Mesenteric fat pad (tissue), 1 donor: Measurements from ENCODE around the gene FOXN3. TPM values are rescaled to one million over a fixed set of nuclear protein-coding genes. Genes with fewer than 3 reads are reported as not detected.

Source experiments
- DNase-seq: peaks from one replicate; pipeline ENCODE4 v3.0.0-alpha.2; 2020; ENCODE audit warnings: low spot score
- total RNA-seq: library from RNA; stranded (reverse); fragmentation: NEBNext Ultra II Directional; extraction: Animal tissue kit (Norgen Biotek cat#: 25700); gene quantifications from one replicate; pipeline ENCODE4 v1.2.1, GENCODE V29; 2021
- donor health status: DM: yes; HTN: yes; CAD: no.

The FOXN3 gene
- total RNA-seq, 1 donor from 2014 or later = 136 TPM

DNA sequence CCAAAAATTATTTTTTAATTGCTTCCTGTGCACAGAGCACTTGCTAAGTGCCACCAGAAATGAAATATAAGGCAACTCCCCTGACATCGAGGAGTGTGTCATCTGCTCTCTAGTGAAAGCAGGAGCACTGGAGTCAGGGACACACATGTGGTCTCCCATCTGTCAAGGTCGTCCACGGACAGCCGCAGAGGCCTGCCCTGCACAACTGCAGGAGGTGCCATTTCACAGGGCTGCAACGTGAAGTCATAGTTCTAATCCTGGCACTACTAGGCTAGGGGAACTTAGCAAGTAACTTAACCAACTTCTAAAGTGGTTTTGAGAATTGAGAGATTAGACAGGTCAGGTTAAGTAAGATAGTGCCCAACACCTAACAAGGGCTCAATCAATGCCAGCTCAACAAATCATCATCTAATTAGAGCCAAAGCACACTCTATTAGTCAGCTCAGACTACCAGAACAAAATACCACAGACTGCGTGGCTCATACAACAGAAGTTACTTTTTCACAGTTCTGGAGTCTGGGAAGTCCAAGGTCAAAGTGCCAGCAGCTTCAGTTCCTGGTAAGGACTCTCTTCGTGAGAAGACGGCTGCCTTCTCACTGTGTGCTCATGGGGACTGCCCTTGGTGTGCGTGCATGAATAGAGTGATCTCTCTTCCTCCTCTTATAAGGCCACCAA is 30.7 kb downstream of the FOXN3 start:
- no peak for DNase-seq

DNA sequence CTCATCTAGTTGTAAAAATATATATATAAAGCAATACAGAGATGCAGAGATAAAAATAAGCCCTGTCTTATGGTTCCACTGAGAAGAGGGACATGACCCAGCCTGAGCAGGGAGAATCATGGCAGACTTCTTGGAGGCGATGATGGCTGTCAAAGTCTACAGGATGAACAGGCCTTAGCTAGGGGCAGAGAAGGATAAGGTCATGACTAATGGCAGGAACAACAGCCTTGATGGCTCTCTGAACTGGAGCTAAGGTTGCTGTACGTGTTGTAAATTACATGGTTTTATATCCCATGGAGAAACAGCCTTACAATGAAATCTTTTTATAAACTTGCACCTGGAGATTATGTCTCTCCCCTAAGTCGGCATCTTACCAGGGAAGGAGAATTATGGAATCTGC is 32.4 kb downstream of the FOXN3 start:
- no peak for DNase-seq

DNA sequence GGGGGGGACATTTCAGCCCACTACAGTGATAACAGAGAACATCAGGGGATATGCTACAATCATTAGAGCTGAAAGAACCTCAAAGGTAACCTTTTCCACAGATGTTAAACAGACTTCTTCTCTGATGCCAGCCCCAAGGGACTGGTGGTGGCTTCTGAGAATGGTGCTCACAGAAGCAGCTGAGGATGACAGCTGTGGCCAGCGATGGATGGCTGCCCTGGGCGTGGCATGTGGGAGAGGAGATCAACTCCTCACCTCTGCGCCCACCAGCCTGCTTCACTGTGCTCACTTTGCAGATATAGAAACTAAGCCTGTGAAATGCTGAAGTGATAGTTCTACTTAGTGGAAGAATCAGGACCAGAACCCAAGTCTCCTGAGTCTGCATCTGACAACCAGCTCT is 33.0 kb downstream of the FOXN3 start:
- no peak for DNase-seq

DNA sequence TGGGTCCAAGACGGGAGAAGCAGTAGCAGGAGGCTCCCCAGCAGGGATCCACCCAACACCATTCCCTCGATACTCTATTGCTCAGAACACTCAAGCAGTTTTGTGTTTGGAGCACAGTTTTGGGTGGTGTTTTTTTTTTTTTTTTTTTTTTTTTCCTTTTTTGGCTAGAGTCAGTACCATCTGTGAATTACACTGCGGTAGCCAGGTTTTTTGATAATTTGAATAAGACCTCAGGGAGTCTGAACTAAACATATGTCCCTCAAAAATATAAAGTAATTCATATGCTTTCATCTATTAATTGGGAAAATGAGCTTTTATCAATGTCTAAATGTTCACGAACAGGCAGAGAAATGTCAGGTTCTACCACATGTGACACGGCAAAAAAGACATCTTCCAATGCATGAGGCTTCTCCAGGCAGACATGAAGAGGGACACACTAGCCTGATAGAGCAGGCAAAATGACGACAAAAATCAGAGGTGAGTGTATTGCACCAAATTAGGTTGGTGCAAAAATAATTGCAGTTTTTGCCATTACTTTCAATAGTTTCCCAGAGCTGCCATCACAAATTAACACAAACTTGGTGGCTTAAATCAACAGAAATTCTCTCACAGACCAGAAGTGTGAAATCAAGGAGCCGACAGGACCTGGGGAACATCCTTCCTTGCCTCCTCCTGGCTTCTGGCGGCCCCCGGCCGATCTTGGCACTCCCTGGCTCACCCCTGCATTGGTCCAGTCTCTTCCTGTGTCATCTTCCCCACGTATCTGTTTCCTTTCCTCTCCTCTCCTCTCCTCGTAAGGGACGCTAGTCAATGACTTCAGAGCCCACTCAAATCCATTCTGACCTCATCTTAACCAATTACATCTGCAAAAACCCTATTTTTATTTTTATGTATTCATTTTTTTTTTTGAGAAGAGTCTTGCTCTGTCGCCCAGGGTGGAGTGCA is 33.9 kb downstream of the FOXN3 start:
- no peak for DNase-seq

DNA sequence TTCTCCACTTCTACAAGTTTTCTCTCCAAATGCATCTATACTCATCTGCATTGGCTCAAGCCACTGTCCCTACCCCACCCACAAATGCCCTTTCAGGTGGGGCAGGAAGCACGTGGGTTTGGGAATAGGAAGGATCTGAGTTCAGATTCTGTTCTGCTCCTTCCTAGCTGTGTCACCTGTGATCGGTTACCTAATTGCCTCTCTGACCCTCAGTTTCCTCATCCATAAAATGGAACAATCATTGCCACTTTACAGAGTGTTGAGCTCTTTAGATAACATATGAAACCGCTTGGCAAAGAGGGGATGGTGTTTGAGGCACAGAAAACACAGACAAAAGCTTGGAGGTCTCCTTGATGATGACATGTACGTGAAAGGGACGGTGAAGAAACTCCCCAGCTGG is 34.5 kb downstream of the FOXN3 start:
- no peak for DNase-seq

DNA sequence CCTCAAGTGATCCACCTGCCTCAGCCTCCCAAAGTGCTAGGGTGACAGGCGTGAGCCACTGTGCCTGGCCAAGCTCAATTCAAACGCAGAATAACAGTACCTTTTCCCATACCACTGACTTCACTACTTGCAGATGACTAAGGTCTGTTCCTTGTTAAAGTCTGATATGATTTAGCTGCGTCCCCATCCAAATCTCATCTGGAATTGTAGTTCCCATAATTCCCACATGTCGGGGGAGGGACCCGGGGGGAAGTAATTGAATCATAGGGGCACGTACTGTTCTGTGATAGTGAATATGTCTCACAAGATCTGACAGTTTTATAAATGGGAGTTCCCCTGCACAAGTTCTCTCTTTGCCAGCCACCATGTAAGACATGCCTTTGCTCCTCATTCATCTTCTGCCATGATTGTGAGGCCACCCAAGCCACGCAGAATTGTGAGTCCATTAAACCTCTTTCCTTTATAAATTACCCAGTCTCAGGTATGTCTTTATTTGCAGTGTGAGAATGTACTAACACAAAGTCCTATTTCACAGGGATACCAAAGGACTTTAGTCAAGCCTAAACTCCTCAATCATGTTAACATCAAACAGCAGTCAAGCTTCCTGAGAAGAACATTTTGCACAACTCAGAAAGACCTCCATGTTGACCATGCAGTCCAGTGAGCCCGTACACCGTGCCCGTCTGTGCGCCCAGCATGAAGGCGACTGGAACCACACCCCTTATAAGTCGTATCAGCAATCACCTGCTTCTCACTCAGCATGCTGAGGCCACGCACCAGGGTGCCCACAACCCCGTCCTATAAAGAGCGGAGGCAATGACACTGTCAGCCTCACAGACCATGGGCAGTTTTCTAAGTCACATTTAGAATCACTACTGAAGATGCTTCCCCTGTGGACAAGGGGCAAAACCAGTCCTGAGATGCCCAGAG is 36.9 kb downstream of the FOXN3 start:
- DNase-seq = no peak

DNA sequence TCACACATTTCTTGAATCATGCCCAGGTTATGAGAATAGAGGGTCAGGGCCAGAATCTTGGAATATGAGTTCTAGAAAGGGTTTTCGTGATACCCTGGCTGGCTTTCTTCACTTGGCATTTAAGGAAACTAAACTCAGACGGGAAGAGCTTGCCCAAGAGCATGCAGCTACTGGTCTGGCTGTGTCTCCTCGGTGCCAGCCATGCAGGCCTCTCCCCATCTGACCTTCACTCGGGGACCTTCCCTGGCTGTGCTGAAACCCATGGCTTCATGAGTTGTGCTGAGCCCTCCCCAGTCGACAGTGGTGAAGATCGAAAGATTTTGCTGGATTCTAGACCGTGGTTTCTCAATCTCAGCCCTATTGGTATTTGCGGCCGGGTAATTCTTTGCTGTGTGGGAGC is 38.0 kb downstream of the FOXN3 start:
- no peak for DNase-seq

DNA sequence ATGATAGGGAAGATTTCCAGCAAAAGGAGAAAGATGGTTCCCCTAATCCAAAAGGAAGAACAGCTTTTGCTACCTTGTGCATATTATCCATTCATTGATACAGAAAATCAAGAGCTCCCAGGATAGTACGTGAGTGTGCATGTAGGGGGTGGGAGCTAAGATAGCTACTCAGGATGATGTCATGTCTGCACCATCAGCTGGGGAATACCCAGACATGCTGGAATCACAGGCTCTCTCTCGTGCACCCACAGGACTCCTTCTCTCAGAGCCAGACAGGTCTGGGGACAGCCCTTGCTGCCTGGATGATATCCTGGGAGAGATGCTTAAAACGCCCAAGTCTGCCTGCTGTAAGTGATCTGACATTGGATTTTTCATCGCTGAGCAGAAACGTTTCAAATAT is 38.9 kb downstream of the FOXN3 start:
- DNase-seq = no peak

DNA sequence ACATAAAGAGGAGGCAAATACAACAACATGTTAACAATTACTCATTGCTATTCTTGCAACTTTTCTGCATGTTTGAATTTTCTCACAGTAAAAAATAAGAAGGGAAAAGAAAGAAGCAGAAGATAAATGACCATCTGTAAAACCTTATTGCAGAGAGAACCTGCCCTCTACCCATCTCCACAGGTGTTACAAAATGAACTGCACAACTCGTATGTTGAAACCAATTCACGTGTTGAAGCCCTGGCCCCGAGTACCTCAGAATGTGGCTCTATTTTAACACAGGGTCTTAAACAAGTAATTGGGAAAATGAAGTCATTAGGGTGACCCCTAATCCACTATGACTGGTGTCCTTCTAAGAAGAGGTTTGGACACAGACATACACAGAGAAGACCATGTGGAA is 39.5 kb downstream of the FOXN3 start:
- no peak for DNase-seq

DNA sequence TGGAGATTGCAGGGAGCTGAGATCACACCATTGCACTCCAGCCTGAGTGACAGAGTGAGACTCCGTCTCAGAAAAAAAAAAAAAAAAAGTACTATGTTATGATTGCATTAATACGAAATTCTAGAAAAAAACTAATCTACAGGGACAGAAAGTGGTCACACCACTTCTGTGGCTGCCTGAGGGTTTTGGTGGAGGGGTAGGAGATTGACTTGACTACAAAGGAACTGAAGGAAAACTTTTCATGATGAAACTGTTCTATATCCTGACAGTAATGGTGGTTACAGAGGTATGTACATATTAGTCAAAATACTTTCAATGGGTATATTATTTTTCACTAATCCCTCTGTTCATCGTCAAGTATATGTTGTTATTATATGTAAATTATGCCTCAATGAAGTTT is 42.1 kb downstream of the FOXN3 start:
- DNase-seq = no peak

DNA sequence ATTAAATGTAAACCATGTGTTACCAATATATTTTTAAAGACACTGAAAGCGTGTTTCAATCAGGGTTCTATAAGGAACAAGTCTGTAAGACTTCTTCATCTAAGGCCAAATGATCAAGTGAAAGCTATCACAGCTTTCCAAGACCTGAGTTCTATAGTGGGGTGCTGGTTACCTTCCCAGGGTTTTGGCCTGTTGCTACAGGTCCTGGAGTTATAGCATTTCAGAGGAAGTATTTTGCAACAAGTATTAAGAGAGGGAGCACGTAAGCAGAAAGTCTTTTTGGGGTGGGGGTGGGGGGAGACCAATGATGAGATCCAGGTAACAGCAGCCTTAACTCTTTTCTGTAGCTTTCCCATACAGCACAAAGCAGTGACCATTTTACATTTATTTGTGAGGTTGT is 43.8 kb downstream of the FOXN3 start:
- no peak for DNase-seq

DNA sequence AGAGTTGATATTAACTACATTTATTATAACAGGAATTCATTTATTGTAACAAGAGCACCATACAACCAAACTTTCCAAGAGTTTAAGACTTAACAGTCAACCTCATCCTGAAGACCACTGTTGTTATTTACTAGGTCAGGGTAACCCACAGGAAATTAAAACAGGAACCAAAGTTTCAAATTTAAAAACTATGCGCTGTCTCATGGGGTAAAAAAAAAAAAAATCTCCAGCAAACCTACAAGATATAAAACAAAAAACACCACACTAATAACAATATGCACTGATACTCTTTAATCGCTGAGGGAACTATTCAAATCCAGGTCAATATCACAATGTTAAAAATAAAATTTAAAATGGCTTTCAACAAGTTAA is 44.5 kb downstream of the FOXN3 start:
- DNase-seq = no peak

DNA sequence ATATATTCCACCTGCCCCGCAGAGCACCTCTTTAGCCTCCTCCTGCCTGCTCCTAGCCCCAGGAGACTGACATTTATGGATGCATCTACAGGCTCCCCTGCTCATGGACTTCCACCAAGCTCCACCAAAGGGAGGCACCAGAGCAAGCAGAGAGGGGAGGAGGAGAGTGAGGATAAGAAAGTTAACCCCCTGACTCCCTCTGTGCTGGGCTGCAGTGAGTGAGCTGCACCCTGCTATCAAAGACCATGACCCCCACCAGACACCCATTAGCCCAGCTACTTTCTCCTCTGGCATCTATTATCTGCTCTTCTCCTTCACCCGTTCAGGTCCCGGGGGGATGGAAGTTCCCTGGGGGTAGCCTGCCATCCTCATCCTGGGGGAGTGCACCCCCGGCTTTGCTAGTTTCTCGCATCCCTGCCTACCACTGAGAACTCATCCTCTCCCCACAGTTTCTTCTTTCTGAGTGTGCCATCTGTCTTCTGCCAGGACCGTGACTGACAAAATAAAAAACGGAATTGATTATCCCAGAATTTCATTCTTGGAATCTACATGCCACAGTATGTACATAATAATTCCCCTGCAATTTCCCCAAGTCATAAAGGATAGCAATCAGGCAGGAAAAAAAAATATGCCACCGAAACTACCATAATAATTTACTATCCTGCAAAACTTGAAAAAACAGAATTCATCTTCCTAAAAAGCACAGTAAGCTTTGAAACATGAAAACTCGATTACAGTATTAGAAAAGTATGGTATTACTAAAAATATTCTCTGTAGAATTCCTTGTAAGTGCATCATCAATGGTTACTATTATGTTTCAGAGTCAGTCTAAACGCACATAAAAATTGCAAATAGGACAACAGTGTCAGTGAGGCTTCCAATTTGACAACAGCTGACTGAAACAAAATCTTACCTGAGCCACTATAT is 45.2 kb downstream of the FOXN3 start:
- DNase-seq = no peak

DNA sequence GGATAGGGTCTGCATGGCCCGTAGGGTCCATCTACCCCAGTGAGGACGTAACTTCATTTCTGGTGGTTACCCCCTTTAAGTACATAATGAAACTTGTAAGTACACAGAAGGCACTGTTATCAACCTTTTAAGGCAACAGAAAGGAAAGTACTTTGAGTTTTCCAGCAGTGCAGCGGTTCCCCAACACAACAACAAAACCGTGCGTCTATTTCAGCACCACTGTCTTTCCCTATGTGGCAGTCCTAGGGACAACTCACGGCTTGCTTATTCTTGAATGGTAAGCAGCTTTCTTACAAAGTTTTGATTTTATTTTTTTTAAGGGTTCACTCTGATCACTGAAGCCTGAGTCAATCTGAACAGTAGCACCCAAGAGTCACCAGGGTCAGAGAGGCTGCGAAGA is 46.3 kb downstream of the FOXN3 start:
- DNase-seq = no peak

DNA sequence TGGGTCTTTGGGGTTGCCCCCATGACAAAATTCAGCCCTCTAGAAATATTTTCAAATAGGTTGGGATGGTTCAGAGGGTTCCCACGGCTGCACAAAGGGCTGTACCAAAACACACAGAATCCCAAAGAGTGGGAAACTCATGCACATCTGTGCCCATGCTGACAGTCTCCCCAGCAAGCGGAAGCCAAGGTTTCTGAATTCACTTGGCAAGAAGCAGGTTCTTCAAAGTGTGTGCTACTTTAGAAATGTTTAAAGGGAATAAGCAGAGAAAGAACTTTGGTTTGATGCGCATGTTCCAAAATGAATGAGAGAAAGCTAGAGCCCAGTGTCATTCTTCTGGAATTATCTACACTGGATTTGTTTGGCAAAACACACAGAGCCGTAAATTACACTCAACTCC is 46.7 kb downstream of the FOXN3 start:
- DNase-seq = no peak

DNA sequence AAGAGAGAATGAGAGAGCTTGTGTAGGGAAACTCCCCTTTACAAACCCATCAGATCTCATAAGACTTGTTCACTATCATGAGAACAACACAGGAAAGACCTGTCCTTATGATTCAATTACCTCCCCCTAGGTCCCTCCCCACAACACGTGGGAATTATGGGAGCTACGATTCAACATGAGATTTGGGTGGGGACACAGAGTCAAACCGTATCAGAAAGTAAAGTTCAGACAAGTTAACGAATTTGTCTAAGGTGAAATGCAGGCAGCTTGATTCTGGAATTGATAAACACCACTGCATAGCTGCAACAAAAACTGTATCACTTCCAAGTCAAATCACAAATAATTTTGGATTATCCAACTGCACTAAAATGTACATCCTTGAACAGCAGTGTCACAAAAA is 47.4 kb downstream of the FOXN3 start:
- DNase-seq = no peak

DNA sequence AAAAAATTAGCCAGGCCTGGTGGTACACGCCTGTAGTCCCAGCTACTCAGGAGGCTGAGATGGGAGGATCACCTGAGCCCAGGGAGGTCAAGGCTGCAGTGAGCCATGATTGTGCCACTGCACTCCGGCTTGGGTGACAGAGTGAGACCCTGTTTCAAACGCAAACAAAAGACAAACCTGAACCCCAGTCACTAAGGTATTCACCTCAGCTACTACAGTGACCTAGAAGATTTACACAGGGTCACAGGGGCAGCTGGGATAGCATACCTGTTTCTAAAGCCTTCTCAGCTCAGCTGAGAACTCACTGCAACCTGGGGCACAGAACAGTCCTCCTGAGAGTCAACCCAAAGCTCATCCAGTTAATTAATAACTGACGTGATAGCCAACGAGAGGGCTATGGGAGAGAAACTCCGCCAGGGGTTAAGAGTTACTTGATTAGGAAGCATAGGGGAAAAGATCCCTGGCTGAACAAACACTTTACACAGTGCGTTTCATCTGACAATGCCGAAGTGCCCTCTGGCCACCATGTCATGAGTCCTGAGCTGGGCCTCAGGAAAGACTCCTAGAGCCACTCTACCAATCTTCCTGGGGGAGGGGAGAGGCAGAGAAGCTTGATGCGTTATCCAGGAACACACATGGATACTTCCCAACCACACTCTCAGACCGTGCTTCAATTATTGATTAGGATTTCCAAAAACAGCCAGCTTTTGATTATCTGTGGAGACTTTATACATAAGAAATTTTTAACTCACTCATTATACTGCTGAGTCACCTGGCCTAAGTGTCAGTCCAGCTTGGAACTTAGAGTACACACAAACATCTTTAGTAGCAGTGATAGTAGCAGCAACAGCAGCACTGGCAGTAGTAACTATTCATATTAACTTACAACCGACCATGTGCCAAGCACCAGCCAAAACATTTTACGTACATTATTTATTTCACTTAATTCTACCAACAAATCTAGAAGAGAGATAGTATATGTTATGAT is 48.2 kb downstream of the FOXN3 start:
- DNase-seq = no peak

DNA sequence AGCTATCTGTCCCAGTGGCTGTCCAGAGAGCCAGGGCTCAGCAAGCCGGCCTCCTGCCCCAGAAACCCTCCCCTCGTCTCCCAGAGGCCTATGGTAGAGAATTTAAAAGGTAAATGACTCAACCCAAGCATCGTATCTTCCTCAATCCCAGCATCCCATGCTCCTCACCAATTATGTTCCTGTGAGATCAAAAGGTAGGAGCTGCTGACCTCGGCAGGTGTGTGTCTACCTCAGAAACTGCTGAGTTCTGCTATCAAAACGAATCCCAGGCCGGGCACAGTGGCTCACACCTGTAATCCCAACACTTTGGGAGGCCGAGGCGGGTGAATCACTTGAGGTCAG is 49.3 kb downstream of the FOXN3 start:
- DNase-seq = no peak
